Measurements from ENCODE around the gene IRF8. TPM values are rescaled to one million over a fixed set of nuclear protein-coding genes. Genes with fewer than 3 reads are reported as not detected.

The IRF8 gene
- total and polyA plus RNA-seq, 2 of the 13 experiments (the other 11 are each of a cell fraction or from before 2014, with no cell fraction given) = not detected

- DNase-seq (ENCODE audit: low spot score) (no peak), ATAC-seq (peak; percentile 64), FAIRE-seq (no peak)
- Histone ChIP-seq H3K79me2 (ENCODE audit: insufficient read depth, low read length) (no peaks in the 10 kb centered on the region), H4K20me1 (ENCODE audit: insufficient read depth, low read length) (no peaks in the 10 kb centered on the region), H3K27ac (ENCODE audit: extremely low read length, insufficient read depth, low read length) (no peak overlapping the region), H3K4me3 (replicated peaks in 1 of 3; ENCODE audit: insufficient read depth in 1 of 3, low read depth in 2 of 3, low read length in 3 of 3) (no peak overlapping the region), H3K4me1 (ENCODE audit: insufficient read depth, low read length) (peaks cover 7% of the 10 kb centered on the region; the same call in 1 of the 2 replicates), H3K27me3 (ENCODE audit: control insufficient read depth in 1 of 2, insufficient read depth in 2 of 2, low read length in 2 of 2) (peaks cover 5 to 55% of the 10 kb centered on the region in 2 experiments; a peak in 3 of 5 replicates), H3K36me3 (replicated peaks in 1 of 2; ENCODE audit: control insufficient read depth in 1 of 2, insufficient read depth in 2 of 2, low read length in 2 of 2) (no peaks in the 10 kb centered on the region), H3K9me3 (ENCODE audit: low read length) (no peaks in the 10 kb centered on the region), H2AFZ (ENCODE audit: low read length) (no peak overlapping the region), H3K4me2 (ENCODE audit: low read depth, low read length) (no peak overlapping the region), H3K9ac (ENCODE audit: insufficient read depth, low read depth, low read length) (no peak overlapping the region)
- intact Hi-C loops (cut with micrococcal nuclease; ENCODE audit: unreplicated experiment) = no loop called here
- BruUV-seq (replicated peaks) = no TSS peak
- WGBS (ENCODE audit: low lambda C conversion rate) = 29% methylated on average over 14 of the region's 16 CpGs
- in situ Hi-C loops (cut with HindIII; ENCODE audit: extremely low pct_ligation_motif_present, low pct_unique_long_range_greater_than_20kb) = no loop called here
- ChIA-PET POLR2A (no interaction called here), CTCF (ENCODE audit: low intra/inter-chr PET ratio, low total read pairs) (no interaction called here)
- TF ChIP-seq ZNF687 (CRISPR knock-in tag; IDR thresholded peaks at IDR 0.05) (0 out of 2 replicates have a peak, but pooled peaks have one; percentile 10), NFYB (CRISPR knock-in tag; IDR thresholded peaks at IDR 0.05) (peak; percentile 31; the same call in 1 of the 2 replicates), TFAP4 (IDR thresholded peaks at IDR 0.05; ENCODE audit: borderline replicate concordance, low read depth) (peak; percentile 30; the same call in 1 of the 2 replicates), FOSL1 (CRISPR knock-in tag; IDR thresholded peaks at IDR 0.05; ENCODE audit: borderline replicate concordance) (no peak)
Measured at GRCh38 chr16:85929259-85929721, 30.3 kb downstream of the IRF8 start.

Measured in HepG2 (cell line).